Chondrocyte (in vitro differentiated cells): ENCODE measurements around the gene USP17L27. TPM values are rescaled to one million over a fixed set of nuclear protein-coding genes. Genes with fewer than 3 reads are reported as not detected.
"Not testable (repeated sequence)": the region's sequence is repeated elsewhere in the genome, so short reads cannot be mapped to it uniquely, and the experiment has no call there.

ENCODE experiments used
- DNase-seq: peaks from one replicate; pipeline ENCODE4 v3.0.0; 2021; ENCODE audit warnings: mixed read lengths, low spot score
- H3K27ac Mint-ChIP-seq: one replicate; pipeline ENCODE4 v1.8.0; 2021; ENCODE audit warnings: mild to moderate bottlenecking, moderate library complexity, mixed read lengths; ENCODE audit not compliant: unreplicated experiment
- H3K27me3 Mint-ChIP-seq: 2 replicates; pipeline ENCODE4 v1.8.0; 2021; ENCODE audit warnings: low read depth, mixed read lengths
- H3K36me3 Mint-ChIP-seq: 2 replicates; pipeline ENCODE4 v1.8.0; 2021; ENCODE audit warnings: low read depth, mixed read lengths
- H3K4me1 Mint-ChIP-seq: 2 replicates; pipeline ENCODE4 v1.8.0; 2021; ENCODE audit warnings: low read depth, mild to moderate bottlenecking, mixed read lengths
- H3K4me3 Mint-ChIP-seq: one replicate; pipeline ENCODE4 v1.8.0; 2021; ENCODE audit warnings: mild to moderate bottlenecking, moderate library complexity, mixed read lengths; ENCODE audit not compliant: unreplicated experiment
- H3K9me3 Mint-ChIP-seq: 2 replicates; pipeline ENCODE4 v1.8.0; 2021; ENCODE audit warnings: low read depth, mixed read lengths
- long read RNA-seq: library from polyadenylated mRNA; stranded (forward); transcript quantifications from one replicate; pipeline ENCODE4 v2.0.0, GENCODE V29; 2021
- total RNA-seq: library from RNA; stranded (reverse); gene quantifications from 3 replicates; pipeline ENCODE4 v1.2.1, GENCODE V29; 2021

Gene USP17L27, protein sequence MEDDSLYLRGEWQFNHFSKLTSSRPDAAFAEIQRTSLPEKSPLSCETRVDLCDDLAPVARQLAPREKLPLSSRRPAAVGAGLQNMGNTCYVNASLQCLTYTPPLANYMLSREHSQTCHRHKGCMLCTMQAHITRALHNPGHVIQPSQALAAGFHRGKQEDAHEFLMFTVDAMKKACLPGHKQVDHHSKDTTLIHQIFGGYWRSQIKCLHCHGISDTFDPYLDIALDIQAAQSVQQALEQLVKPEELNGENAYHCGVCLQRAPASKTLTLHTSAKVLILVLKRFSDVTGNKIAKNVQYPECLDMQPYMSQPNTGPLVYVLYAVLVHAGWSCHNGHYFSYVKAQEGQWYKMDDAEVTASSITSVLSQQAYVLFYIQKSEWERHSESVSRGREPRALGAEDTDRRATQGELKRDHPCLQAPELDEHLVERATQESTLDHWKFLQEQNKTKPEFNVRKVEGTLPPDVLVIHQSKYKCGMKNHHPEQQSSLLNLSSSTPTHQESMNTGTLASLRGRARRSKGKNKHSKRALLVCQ
- not detected in 3 replicates for total RNA-seq
- long read RNA-seq: 0 reads

- H3K27me3 Mint-ChIP-seq, H3K36me3 Mint-ChIP-seq, H3K27ac Mint-ChIP-seq, H3K4me1 Mint-ChIP-seq, H3K4me3 Mint-ChIP-seq, DNase-seq, H3K9me3 Mint-ChIP-seq: not testable (repeated sequence)
Measured at GRCh38 chr4:9343848-9344247, at the start of gene USP17L27. TSS of gene USP17L27 (plus strand) at chr4:9344148. CDS start at chr4:9344148, 0 bp downstream.

- H3K4me1 Mint-ChIP-seq, H3K27me3 Mint-ChIP-seq: not testable (repeated sequence)
Measured at GRCh38 chr4:9324191-9324590, 19.8 kb upstream of the USP17L27 start.

GRCh38 chr4:9324865-9325264 is 19.1 kb upstream of the USP17L27 start, which contains the start of gene USP17L24:
TSS of gene USP17L24 (plus strand) at chr4:9325165. CDS start at chr4:9325165, 0 bp downstream.
- H3K27me3 Mint-ChIP-seq, H3K9me3 Mint-ChIP-seq, H3K4me1 Mint-ChIP-seq, DNase-seq, H3K27ac Mint-ChIP-seq, H3K4me3 Mint-ChIP-seq, H3K36me3 Mint-ChIP-seq: not testable (repeated sequence)

More at GRCh38 chr4:9324191-9324590, 19.8 kb upstream of the USP17L27 start:
- not testable (repeated sequence) for DNase-seq, H3K36me3 Mint-ChIP-seq, H3K9me3 Mint-ChIP-seq, H3K27ac Mint-ChIP-seq, H3K4me3 Mint-ChIP-seq

- not testable (repeated sequence) for H3K4me3 Mint-ChIP-seq, H3K36me3 Mint-ChIP-seq, H3K27me3 Mint-ChIP-seq, H3K4me1 Mint-ChIP-seq, H3K27ac Mint-ChIP-seq, H3K9me3 Mint-ChIP-seq, DNase-seq
Measured at GRCh38 chr4:9329611-9330010, 14.3 kb upstream of the USP17L27 start, which contains the start of gene USP17L25. TSS of gene USP17L25 (plus strand) at chr4:9329911. CDS start at chr4:9329911, 0 bp downstream.

DNA sequence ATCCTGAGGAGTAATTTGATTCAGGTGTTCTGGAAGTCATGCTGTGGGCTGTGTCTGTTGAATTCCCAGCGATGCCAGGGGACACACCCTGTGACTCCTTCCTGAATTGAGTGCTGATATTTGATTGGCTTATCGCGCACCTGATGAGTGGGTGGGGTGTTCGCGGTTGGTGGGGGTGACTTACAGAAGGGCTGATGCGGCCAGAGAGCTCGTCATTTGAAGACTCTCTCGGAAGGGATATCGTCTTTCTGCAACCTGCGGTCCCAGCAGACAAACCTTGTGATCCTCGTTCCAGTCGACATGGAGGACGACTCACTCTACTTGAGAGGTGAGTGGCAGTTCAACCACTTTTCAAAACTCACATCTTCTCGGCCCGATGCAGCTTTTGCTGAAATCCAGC is 9.6 kb upstream of the USP17L27 start, which contains the start of gene USP17L26:
Gene USP17L26, plus strand, starts transcription at position 301 of the 400 bp plus-strand sequence. Its CDS starts 0 bp downstream, at position 301.
- H3K36me3 Mint-ChIP-seq, H3K4me3 Mint-ChIP-seq, H3K27ac Mint-ChIP-seq, H3K27me3 Mint-ChIP-seq, H3K9me3 Mint-ChIP-seq, DNase-seq, H3K4me1 Mint-ChIP-seq: not testable (repeated sequence)

- not testable (repeated sequence) for H3K36me3 Mint-ChIP-seq, H3K4me3 Mint-ChIP-seq, H3K27me3 Mint-ChIP-seq, H3K4me1 Mint-ChIP-seq, H3K27ac Mint-ChIP-seq, DNase-seq, H3K9me3 Mint-ChIP-seq
Measured at GRCh38 chr4:9339103-9339502, 4.8 kb upstream of the USP17L27 start, which contains the start of gene USP17L5. TSS of gene USP17L5 (plus strand) at chr4:9339403. CDS start at chr4:9339403, 0 bp downstream.

DNA sequence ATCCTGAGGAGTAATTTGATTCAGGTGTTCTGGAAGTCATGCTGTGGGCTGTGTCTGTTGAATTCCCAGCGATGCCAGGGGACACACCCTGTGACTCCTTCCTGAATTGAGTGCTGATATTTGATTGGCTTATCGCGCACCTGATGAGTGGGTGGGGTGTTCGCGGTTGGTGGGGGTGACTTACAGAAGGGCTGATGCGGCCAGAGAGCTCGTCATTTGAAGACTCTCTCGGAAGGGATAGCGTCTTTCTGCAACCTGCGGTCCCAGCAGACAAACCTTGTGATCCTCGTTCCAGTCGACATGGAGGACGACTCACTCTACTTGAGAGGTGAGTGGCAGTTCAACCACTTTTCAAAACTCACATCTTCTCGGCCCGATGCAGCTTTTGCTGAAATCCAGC is 4.6 kb downstream of the USP17L27 start, which contains the start of gene USP17L28:
Gene USP17L28, plus strand, starts transcription at position 301 of the 400 bp plus-strand sequence. Its CDS starts 0 bp downstream, at position 301.
- not testable (repeated sequence) for DNase-seq, H3K27me3 Mint-ChIP-seq, H3K36me3 Mint-ChIP-seq, H3K4me1 Mint-ChIP-seq, H3K27ac Mint-ChIP-seq, H3K4me3 Mint-ChIP-seq, H3K9me3 Mint-ChIP-seq

DNA sequence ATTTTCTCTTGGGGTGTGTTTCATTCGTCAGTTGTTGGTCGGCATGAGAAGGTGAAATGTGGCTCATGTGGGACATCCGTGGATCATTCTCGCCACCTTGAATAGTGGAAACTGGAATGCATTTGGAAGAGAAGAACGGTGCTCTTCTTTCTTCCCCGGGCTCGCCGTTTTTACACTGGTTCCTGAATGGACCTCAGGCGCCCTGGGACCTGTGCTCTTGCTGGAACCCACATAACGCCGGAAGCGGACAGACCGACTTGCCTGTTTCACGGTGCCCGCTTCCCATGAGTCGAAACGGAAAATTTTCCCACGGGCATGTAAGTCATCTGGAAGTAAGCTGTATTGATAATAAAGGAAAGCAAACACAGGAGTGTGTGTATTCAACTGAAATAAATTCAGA is 6.9 kb downstream of the USP17L27 start:
- H3K9me3 Mint-ChIP-seq, H3K4me1 Mint-ChIP-seq, H3K27me3 Mint-ChIP-seq, H3K27ac Mint-ChIP-seq, H3K4me3 Mint-ChIP-seq, H3K36me3 Mint-ChIP-seq, DNase-seq: not testable (repeated sequence)

DNA sequence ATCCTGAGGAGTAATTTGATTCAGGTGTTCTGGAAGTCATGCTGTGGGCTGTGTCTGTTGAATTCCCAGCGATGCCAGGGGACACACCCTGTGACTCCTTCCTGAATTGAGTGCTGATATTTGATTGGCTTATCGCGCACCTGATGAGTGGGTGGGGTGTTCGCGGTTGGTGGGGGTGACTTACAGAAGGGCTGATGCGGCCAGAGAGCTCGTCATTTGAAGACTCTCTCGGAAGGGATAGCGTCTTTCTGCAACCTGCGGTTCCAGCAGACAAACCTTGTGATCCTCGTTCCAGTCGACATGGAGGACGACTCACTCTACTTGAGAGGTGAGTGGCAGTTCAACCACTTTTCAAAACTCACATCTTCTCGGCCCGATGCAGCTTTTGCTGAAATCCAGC is 9.4 kb downstream of the USP17L27 start, which contains the start of gene USP17L29:
Gene USP17L29, plus strand, starts transcription at position 301 of the 400 bp plus-strand sequence. Its CDS starts 0 bp downstream, at position 301.
- DNase-seq, H3K4me1 Mint-ChIP-seq, H3K27me3 Mint-ChIP-seq, H3K36me3 Mint-ChIP-seq, H3K27ac Mint-ChIP-seq, H3K4me3 Mint-ChIP-seq, H3K9me3 Mint-ChIP-seq: not testable (repeated sequence)

DNA sequence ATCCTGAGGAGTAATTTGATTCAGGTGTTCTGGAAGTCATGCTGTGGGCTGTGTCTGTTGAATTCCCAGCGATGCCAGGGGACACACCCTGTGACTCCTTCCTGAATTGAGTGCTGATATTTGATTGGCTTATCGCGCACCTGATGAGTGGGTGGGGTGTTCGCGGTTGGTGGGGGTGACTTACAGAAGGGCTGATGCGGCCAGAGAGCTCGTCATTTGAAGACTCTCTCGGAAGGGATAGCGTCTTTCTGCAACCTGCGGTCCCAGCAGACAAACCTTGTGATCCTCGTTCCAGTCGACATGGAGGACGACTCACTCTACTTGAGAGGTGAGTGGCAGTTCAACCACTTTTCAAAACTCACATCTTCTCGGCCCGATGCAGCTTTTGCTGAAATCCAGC is 18.9 kb downstream of the USP17L27 start, which contains the start of gene USP17L30:
Gene USP17L30, plus strand, starts transcription at position 301 of the 400 bp plus-strand sequence. Its CDS starts 0 bp downstream, at position 301.
- H3K27me3 Mint-ChIP-seq, H3K4me1 Mint-ChIP-seq, H3K9me3 Mint-ChIP-seq, DNase-seq, H3K27ac Mint-ChIP-seq, H3K36me3 Mint-ChIP-seq, H3K4me3 Mint-ChIP-seq: not testable (repeated sequence)

GRCh38 chr4:9379881-9380280 is 35.9 kb downstream of the USP17L27 start:
- not testable (repeated sequence) for H3K4me1 Mint-ChIP-seq, H3K4me3 Mint-ChIP-seq, DNase-seq

More at GRCh38 chr4:9379881-9380280, 35.9 kb downstream of the USP17L27 start:
- not testable (repeated sequence) for H3K36me3 Mint-ChIP-seq, H3K9me3 Mint-ChIP-seq, H3K27me3 Mint-ChIP-seq, H3K27ac Mint-ChIP-seq
